IMR-90 (cell line): ENCODE results near the gene DEK. TPM values are rescaled to one million over a fixed set of nuclear protein-coding genes. Genes with fewer than 3 reads are reported as not detected.

Experiments
- ATAC-seq: fragments of 200-7000 bp; cut with Tn5 transposase; 2 replicates; pipeline ENCODE4 v1.9.1; 2020; ENCODE audit warnings: low read depth, mild to moderate bottlenecking, moderate library complexity
- BruUV-seq: library from RNA; stranded (reverse); fragments of 400-500 nt; replicated peaks from 2 replicates; lab custom pipeline; 2021; lab: Mats Ljungman, UMichigan
- CTCF ChIA-PET: fragments of 300-600 bp; formaldehyde crosslinking; extraction: SDS; loops from one replicate; lab custom pipeline; 2021; ENCODE audit warnings: antibody characterized with exemption; lab: Yijun Ruan, JAX
- POLR2A ChIA-PET: fragments of 300-600 bp; sonication (Branson Sonifier 250); formaldehyde crosslinking; loops from one replicate; lab custom pipeline; 2022; ENCODE audit warnings: antibody characterized with exemption; ENCODE audit not compliant: unreplicated experiment; lab: Charles Lee
- DNase-seq: peaks from one replicate; pipeline ENCODE4 v3.0.0; 2013
- H2AFZ ChIP-seq: replicated peaks from 2 replicates; pipeline ENCODE3; 2013; ENCODE audit warnings: low read length, mild to moderate bottlenecking; ENCODE audit not compliant: poor library complexity
- H2AK5ac ChIP-seq: 2 replicates; pipeline ENCODE4 v1.6.1; 2013; ENCODE audit warnings: low read depth, low read length, inconsistent platforms
- H2AK9ac ChIP-seq: replicated peaks from 2 replicates; pipeline ENCODE3; 2013; ENCODE audit warnings: mild to moderate bottlenecking, low read depth, low read length, moderate library complexity; ENCODE audit not compliant: poor library complexity
- H2BK120ac ChIP-seq: 2 replicates; pipeline ENCODE4 v1.6.1; 2013; ENCODE audit warnings: low read depth, low read length, inconsistent platforms
- H2BK15ac ChIP-seq: 3 replicates; pipeline ENCODE4 v1.6.1; 2013; ENCODE audit warnings: low read depth, low read length, inconsistent platforms
- H2BK20ac ChIP-seq: 2 replicates; pipeline ENCODE4 v1.6.1; 2013; ENCODE audit warnings: low read depth, mild to moderate bottlenecking, inconsistent platforms, low read length, moderate library complexity
- H2BK5ac ChIP-seq: 2 replicates; pipeline ENCODE4 v1.6.1; 2013; ENCODE audit warnings: mild to moderate bottlenecking, low read depth, low read length, inconsistent platforms; ENCODE audit not compliant: poor library complexity, severe bottlenecking
- H3K14ac ChIP-seq: replicated peaks from 2 replicates; pipeline ENCODE4 v1.6.1; 2013; ENCODE audit warnings: low read depth, low read length, inconsistent platforms
- H3K18ac ChIP-seq: 2 replicates; pipeline ENCODE4 v1.6.1; 2013; ENCODE audit warnings: low read depth, low read length, control low read depth
- H3K23ac ChIP-seq: 2 replicates; pipeline ENCODE4 v1.6.1; 2013; ENCODE audit warnings: low read depth, low read length, inconsistent platforms
- H3K27ac ChIP-seq: 2 replicates; pipeline ENCODE4 v1.5.1; 2013; ENCODE audit warnings: mild to moderate bottlenecking, control low read depth, low read length; ENCODE audit not compliant: insufficient read depth
- H3K27me3 ChIP-seq: 2 replicates; pipeline ENCODE4 v1.6.1; 2013; ENCODE audit warnings: low read length; ENCODE audit not compliant: control insufficient read depth, insufficient read depth
- H3K36me3 ChIP-seq: 2 replicates; pipeline ENCODE4 v1.6.1; 2013; ENCODE audit warnings: low read length, mixed read lengths; ENCODE audit not compliant: control insufficient read depth, insufficient read depth
- H3K4ac ChIP-seq: 2 replicates; pipeline ENCODE4 v1.6.1; 2013; ENCODE audit warnings: low read depth, low read length, inconsistent platforms
- H3K4me1 ChIP-seq: 2 replicates; pipeline ENCODE4 v1.6.1; 2013; ENCODE audit warnings: low read length, mixed read lengths; ENCODE audit not compliant: control insufficient read depth, insufficient read depth
- H3K4me2 ChIP-seq: 2 replicates; pipeline ENCODE4 v1.6.1; 2013; ENCODE audit warnings: low read depth, mild to moderate bottlenecking, control low read depth, low read length, moderate library complexity
- H3K4me3 ChIP-seq: 2 replicates; pipeline ENCODE4 v1.5.1; 2013; ENCODE audit warnings: low read depth, mild to moderate bottlenecking, control low read depth, low read length, moderate library complexity; ENCODE audit not compliant: insufficient read depth
- H3K56ac ChIP-seq: 2 replicates; pipeline ENCODE4 v1.6.1; 2013; ENCODE audit warnings: low read length, inconsistent platforms; ENCODE audit not compliant: insufficient read depth; ENCODE audit errors: extremely low read depth
- H3K79me1 ChIP-seq, 2 experiments: 2 replicates each; pipeline ENCODE4 v1.6.1; 2013; ENCODE audit warnings: low read length in 2 of 2, inconsistent platforms in 1 of 2, low read depth in 1 of 2
- H3K9ac ChIP-seq: 2 replicates; pipeline ENCODE4 v1.6.1; 2013; ENCODE audit warnings: low read depth, low read length, control low read depth
- H3K9me1 ChIP-seq: 2 replicates; pipeline ENCODE4 v1.6.1; 2013; ENCODE audit warnings: low read length, inconsistent platforms; ENCODE audit not compliant: insufficient read depth
- H3K9me3 ChIP-seq: 2 replicates; pipeline ENCODE4 v1.6.1; 2013; ENCODE audit warnings: low read length; ENCODE audit not compliant: control insufficient read depth, insufficient read depth
- H4K20me1 ChIP-seq: 2 replicates; pipeline ENCODE4 v1.6.1; 2013; ENCODE audit warnings: low read length, inconsistent platforms; ENCODE audit not compliant: insufficient read depth
- H4K5ac ChIP-seq: 2 replicates; pipeline ENCODE4 v1.6.1; 2013; ENCODE audit warnings: mild to moderate bottlenecking, low read depth, low read length, control low read depth
- H4K8ac ChIP-seq, 2 experiments: 2 replicates each; pipeline ENCODE4 v1.6.1; 2013; ENCODE audit warnings: low read depth in 2 of 2, low read length in 2 of 2, control low read depth in 1 of 2, inconsistent platforms in 1 of 2
- H4K91ac ChIP-seq: 2 replicates; pipeline ENCODE4 v1.6.1; 2013; ENCODE audit warnings: low read depth, low read length, inconsistent platforms; ENCODE audit not compliant: insufficient read depth
- BHLHE40 ChIP-seq: fragments of 150-350 bp; IDR thresholded peaks from 2 replicates; pipeline ENCODE4 v1.6.1; 2016; ENCODE audit warnings: mild to moderate bottlenecking, low read depth, low read length
- CEBPB ChIP-seq: IDR thresholded peaks from 2 replicates; pipeline ENCODE4 v1.6.1; 2012; ENCODE audit warnings: low read depth, low read length, improper control_type of control experiment
- CHD1 ChIP-seq: IDR thresholded peaks from 2 replicates; pipeline ENCODE4 v1.6.1; 2012; ENCODE audit warnings: low read depth, low read length, improper control_type of control experiment
- FOS ChIP-seq: fragments of 150-350 bp; IDR thresholded peaks from 2 replicates; pipeline ENCODE4 v1.6.1; 2016; ENCODE audit warnings: low read depth, low read length
- MAFK ChIP-seq: IDR thresholded peaks from 2 replicates; pipeline ENCODE4 v1.6.1; 2012; ENCODE audit warnings: low read depth, low read length, improper control_type of control experiment
- MAZ ChIP-seq: IDR thresholded peaks from 2 replicates; pipeline ENCODE4 v1.6.1; 2012; ENCODE audit warnings: low read depth, mild to moderate bottlenecking, low read length, improper control_type of control experiment, moderate library complexity, borderline replicate concordance
- MXI1 ChIP-seq: IDR thresholded peaks from 2 replicates; pipeline ENCODE4 v1.6.1; 2012; ENCODE audit warnings: low read depth, mild to moderate bottlenecking, low read length, moderate library complexity, borderline replicate concordance
- NFE2L2 ChIP-seq: fragments of 150-350 bp; IDR thresholded peaks from 2 replicates; pipeline ENCODE4 v1.6.1; 2016; ENCODE audit warnings: low read depth, mild to moderate bottlenecking, low read length
- POLR2A ChIP-seq: IDR thresholded peaks from 2 replicates; pipeline ENCODE4 v1.6.1; 2012; ENCODE audit warnings: mild to moderate bottlenecking, low read depth, low read length
- RAD21 ChIP-seq: IDR thresholded peaks from 2 replicates; pipeline ENCODE4 v1.6.1; 2012; ENCODE audit warnings: low read length, improper control_type of control experiment
- RCOR1 ChIP-seq: IDR thresholded peaks from 2 replicates; pipeline ENCODE4 v1.6.1; 2012; ENCODE audit warnings: mild to moderate bottlenecking, low read length, improper control_type of control experiment; ENCODE audit not compliant: insufficient replicate concordance
- RFX5 ChIP-seq: IDR thresholded peaks from 2 replicates; pipeline ENCODE4 v1.8.0; 2012; ENCODE audit warnings: low read depth, mild to moderate bottlenecking, low read length, moderate library complexity
- SMC3 ChIP-seq: fragments of 150-350 bp; IDR thresholded peaks from 2 replicates; pipeline ENCODE4 v1.6.1; 2016; ENCODE audit warnings: low read depth, mild to moderate bottlenecking, antibody characterized with exemption, low read length, moderate library complexity
- WGBS, 2 experiments: methylation state at CpG; one replicate each; pipeline versions ENCODE4 v1.1.5 to v1.1.7; 2013; ENCODE audit warnings: missing lambda C conversion rate in 2 of 2; ENCODE audit not compliant: insufficient read length in 1 of 2; ENCODE audit errors: extremely low coverage in 2 of 2; 5-methylcytosine and 5-hydroxymethylcytosine counted together
- dilution Hi-C: fragments of 300-500 bp; cut with HindIII; formaldehyde crosslinking; loops from one replicate; pipeline ENCODE4 v1.14.3; 2018; ENCODE audit warnings: low sequenced_read_pairs; ENCODE audit not compliant: unreplicated experiment
- in situ Hi-C: fragments of 300-500 bp; cut with MboI; formaldehyde crosslinking; loops from 3 replicates; pipeline ENCODE4 v1.14.3; 2019; ENCODE audit warnings: low sequenced_read_pairs, inconsistent platforms, mixed read lengths
- intact Hi-C: fragments of 100-400 bp; cut with micrococcal nuclease; formaldehyde crosslinking; loops from 2 replicates; pipeline ENCODE4 v1.10.0; 2022
- polyA plus RNA-seq, 3 experiments: library from polyadenylated mRNA; depleted of rRNA; stranded (reverse); fragments of >200 nt; gene quantifications; 2 replicates each; pipeline ENCODE4 v1.2.3, GENCODE V29; 2012; ENCODE audit warnings: low replicate concordance in 1 of 3
- total RNA-seq: library from RNA; depleted of rRNA; stranded (reverse); fragments of >200 nt; gene quantifications from 2 replicates; pipeline ENCODE4 v1.2.3, GENCODE V29; 2012
- TF ChIP-seq, protein P1 (sequence below): conservative IDR thresholded peaks from 2 replicates; pipeline ENCODE4 v1.5.1; 2012; ENCODE audit warnings: mild to moderate bottlenecking, low read depth, low read length, improper control_type of control experiment
- TF ChIP-seq, protein P2 (sequence below): fragments of 150-350 bp; IDR thresholded peaks from 2 replicates; pipeline ENCODE4 v1.6.1; 2017; ENCODE audit warnings: mild to moderate bottlenecking, antibody characterized with exemption, low read length, low read depth
- TF ChIP-seq, protein P3 (sequence below): fragments of 150-350 bp; IDR thresholded peaks from 2 replicates; pipeline ENCODE4 v1.6.1; 2016; ENCODE audit warnings: low read depth, mild to moderate bottlenecking, low read length, moderate library complexity, borderline replicate concordance

The DEK gene
- total and polyA plus RNA-seq, 2 of the 4 experiments (the other 2 are of a cell fraction) = 33.5 to 37.1 TPM

GRCh38 chr6:18219591-18219990, 44.7 kb downstream of the DEK start:
- ATAC-seq = no peak
- H3K79me1 ChIP-seq = 0 out of 4 replicates have a peak, but pooled peaks cover 0 to 4% of the 10 kb centered on the region in 2 experiments
- H4K5ac ChIP-seq = no peak overlapping the region
- H2BK120ac ChIP-seq = no peak overlapping the region
- H3K56ac ChIP-seq = no peak overlapping the region
- in situ Hi-C loops (no loop called here), dilution Hi-C loops (no loop called here), intact Hi-C loops (no loop called here)
- no peaks in the 10 kb centered on the region for H3K9me3 ChIP-seq
- H2BK5ac ChIP-seq = no peak overlapping the region
- H3K4me1 ChIP-seq = no peaks in the 10 kb centered on the region; the same call in 1 of the 2 replicates
- H4K8ac ChIP-seq = no peak overlapping the region
- no peak overlapping the region for H3K4me2 ChIP-seq
- peaks cover 3% of the 10 kb centered on the region; the same call in 1 of the 2 replicates for H3K9me1 ChIP-seq
- TF ChIP-seq, protein P1, sequence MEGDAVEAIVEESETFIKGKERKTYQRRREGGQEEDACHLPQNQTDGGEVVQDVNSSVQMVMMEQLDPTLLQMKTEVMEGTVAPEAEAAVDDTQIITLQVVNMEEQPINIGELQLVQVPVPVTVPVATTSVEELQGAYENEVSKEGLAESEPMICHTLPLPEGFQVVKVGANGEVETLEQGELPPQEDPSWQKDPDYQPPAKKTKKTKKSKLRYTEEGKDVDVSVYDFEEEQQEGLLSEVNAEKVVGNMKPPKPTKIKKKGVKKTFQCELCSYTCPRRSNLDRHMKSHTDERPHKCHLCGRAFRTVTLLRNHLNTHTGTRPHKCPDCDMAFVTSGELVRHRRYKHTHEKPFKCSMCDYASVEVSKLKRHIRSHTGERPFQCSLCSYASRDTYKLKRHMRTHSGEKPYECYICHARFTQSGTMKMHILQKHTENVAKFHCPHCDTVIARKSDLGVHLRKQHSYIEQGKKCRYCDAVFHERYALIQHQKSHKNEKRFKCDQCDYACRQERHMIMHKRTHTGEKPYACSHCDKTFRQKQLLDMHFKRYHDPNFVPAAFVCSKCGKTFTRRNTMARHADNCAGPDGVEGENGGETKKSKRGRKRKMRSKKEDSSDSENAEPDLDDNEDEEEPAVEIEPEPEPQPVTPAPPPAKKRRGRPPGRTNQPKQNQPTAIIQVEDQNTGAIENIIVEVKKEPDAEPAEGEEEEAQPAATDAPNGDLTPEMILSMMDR = no peak
- TF ChIP-seq MAZ = no peak
- TF ChIP-seq, protein P2, sequence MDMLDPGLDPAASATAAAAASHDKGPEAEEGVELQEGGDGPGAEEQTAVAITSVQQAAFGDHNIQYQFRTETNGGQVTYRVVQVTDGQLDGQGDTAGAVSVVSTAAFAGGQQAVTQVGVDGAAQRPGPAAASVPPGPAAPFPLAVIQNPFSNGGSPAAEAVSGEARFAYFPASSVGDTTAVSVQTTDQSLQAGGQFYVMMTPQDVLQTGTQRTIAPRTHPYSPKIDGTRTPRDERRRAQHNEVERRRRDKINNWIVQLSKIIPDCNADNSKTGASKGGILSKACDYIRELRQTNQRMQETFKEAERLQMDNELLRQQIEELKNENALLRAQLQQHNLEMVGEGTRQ = no peak
- TF ChIP-seq FOS = no peak
- no peak for TF ChIP-seq POLR2A
- no peak for TF ChIP-seq CHD1
- TF ChIP-seq CEBPB = no peak
- TF ChIP-seq MXI1 = no peak
- no peak for TF ChIP-seq MAFK
- no peak for TF ChIP-seq SMC3
- TF ChIP-seq, protein P3, sequence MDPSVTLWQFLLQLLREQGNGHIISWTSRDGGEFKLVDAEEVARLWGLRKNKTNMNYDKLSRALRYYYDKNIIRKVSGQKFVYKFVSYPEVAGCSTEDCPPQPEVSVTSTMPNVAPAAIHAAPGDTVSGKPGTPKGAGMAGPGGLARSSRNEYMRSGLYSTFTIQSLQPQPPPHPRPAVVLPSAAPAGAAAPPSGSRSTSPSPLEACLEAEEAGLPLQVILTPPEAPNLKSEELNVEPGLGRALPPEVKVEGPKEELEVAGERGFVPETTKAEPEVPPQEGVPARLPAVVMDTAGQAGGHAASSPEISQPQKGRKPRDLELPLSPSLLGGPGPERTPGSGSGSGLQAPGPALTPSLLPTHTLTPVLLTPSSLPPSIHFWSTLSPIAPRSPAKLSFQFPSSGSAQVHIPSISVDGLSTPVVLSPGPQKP = no peak
- no peak for TF ChIP-seq BHLHE40
- TF ChIP-seq NFE2L2 = no peak
- TF ChIP-seq RAD21 = no peak
- no peak for TF ChIP-seq RCOR1
- TF ChIP-seq RFX5 = no peak
- H3K9ac ChIP-seq = no peak overlapping the region
- no peak overlapping the region for H2AK9ac ChIP-seq
- H2AK5ac ChIP-seq = no peak overlapping the region
- ChIA-PET CTCF (no interaction called here), POLR2A (no interaction called here)
- no peak overlapping the region for H3K4me3 ChIP-seq
- no peak overlapping the region for H2BK20ac ChIP-seq
- 46% methylated on average over 3 of the region's 7 CpGs; no CpG with 5 or more reads in 1 of the 2 experiments for WGBS, 2 experiments
- H3K4ac ChIP-seq = no peak overlapping the region
- DNase-seq = no peak
- no peak overlapping the region for H3K14ac ChIP-seq
- H2AFZ ChIP-seq = no peak overlapping the region
- BruUV-seq = no TSS peak
- no peak overlapping the region for H3K23ac ChIP-seq
- H3K27me3 ChIP-seq = no peaks in the 10 kb centered on the region
- H2BK15ac ChIP-seq = no peak overlapping the region
- H3K27ac ChIP-seq = no peak overlapping the region
- H3K18ac ChIP-seq = no peak overlapping the region
- H3K36me3 ChIP-seq = peaks cover 9% of the 10 kb centered on the region
- no peaks in the 10 kb centered on the region for H4K20me1 ChIP-seq
- no peak overlapping the region for H4K91ac ChIP-seq
